Stimulated activated naive CD4-positive, alpha-beta T cell treated with Interleukin-2 at 50 U/mL for 16 hours (primary cell): Measurements from ENCODE around the gene OR56A1.
"Not testable (repeated sequence)": the region's sequence is repeated elsewhere in the genome, so short reads cannot be mapped to it uniquely, and the experiment has no call there.

ENCODE experiments used
- DNase-seq: peaks from one replicate; lab custom pipeline; 2025; lab: John Stamatoyannopoulos, UW

OR56A1 gene, protein sequence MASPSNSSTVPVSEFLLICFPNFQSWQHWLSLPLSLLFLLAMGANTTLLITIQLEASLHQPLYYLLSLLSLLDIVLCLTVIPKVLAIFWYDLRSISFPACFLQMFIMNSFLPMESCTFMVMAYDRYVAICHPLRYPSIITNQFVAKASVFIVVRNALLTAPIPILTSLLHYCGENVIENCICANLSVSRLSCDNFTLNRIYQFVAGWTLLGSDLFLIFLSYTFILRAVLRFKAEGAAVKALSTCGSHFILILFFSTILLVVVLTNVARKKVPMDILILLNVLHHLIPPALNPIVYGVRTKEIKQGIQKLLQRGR

GRCh38 chr11:6030708-6031405 lies at the start of gene OR56A1:
Gene OR56A1, minus strand, starts transcription at chr11:6030758. Its CDS starts 3,066 bp downstream, at chr11:6027692.
- DNase-seq = no peak

- DNase-seq = no peak
Measured at GRCh38 chr11:6079463-6079862, 48.9 kb upstream of the OR56A1 start.

DNA sequence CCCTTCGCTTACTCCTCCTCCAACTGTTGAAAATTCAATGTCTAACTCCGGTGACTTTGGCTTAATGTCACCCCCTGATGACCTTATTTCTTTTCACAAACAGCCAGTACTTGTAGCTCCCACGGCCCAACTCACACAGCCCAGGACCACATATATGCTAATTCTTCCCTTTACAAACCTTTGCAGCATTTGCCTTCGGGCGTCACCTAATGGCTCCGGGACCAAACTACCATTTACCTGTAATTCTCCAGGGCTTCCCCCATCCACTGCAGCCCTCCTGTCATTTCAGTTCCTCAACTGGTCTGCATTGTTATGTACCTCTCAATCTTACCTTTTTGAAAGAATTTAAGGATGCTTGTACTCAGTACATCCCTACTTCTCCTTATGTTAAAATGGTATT lies 47.2 kb upstream of the OR56A1 start:
- no peak for DNase-seq

- not testable (repeated sequence) for DNase-seq
Measured at GRCh38 chr11:6076443-6076842, 45.9 kb upstream of the OR56A1 start.

DNA sequence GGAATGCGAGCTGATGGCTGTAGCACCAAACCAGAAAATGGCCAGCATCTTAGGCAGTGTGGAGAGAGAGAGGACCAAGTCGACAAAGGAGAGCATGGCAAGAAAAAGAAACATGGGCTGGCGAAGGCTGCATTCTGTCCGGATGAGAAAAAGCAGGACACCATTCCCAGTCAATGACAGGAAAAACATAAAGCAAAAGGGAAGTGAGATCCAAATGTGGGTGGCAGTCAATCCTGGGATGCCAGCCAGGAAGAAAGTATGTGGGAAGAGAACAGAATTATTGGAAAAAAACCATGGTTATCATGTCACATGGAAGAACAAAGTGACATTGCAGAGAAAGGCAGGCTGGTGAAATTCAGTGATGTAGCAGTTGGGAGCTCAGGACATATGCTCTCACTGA lies 36.9 kb upstream of the OR56A1 start:
- no peak for DNase-seq

DNA sequence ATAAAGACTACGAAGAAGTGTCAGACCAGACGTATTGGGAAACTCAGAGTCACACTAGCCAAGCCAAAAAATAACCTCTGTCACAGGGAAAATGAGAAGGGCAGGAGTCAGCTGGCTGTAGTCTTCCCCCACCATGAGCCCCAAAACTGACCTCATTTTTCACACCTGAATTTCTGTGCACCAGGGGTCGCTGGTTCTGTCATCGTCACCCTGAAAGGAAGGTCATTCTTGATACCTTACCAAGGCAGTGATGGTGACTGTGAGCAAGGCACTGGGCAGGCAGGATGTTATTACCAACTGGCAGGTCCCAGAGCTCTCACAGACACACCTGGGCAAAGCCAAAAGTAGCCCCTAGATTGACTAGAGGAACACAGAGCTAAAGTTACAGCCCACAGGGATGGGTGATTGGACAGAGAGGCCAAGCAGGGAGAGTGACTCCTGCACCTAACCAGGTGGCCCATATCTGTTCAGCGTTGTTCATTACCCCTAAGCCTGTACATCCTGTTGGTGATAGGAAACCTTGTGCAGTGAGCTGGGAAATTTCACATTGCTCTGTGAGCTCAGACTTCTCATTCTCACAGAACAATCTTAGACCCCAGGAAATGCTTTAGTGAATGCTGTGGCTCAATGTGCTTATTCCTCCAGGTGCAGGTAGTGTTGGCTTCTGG lies 32.3 kb upstream of the OR56A1 start:
- no peak for DNase-seq

GRCh38 chr11:6061475-6061874 lies 30.9 kb upstream of the OR56A1 start:
- no peak for DNase-seq

- no peak for DNase-seq
Measured at GRCh38 chr11:6057452-6057851, 26.9 kb upstream of the OR56A1 start.

- no peak for DNase-seq
Measured at GRCh38 chr11:6055569-6055968, 25.0 kb upstream of the OR56A1 start.

- no peak for DNase-seq
Measured at GRCh38 chr11:6052374-6052773, 21.8 kb upstream of the OR56A1 start.

GRCh38 chr11:6040874-6041273 lies 10.3 kb upstream of the OR56A1 start:
- DNase-seq = no peak

GRCh38 chr11:6027501-6027900 lies 3.1 kb downstream of the OR56A1 start:
- DNase-seq = no peak

GRCh38 chr11:6025056-6025455 lies 5.5 kb downstream of the OR56A1 start:
- DNase-seq = no peak

DNA sequence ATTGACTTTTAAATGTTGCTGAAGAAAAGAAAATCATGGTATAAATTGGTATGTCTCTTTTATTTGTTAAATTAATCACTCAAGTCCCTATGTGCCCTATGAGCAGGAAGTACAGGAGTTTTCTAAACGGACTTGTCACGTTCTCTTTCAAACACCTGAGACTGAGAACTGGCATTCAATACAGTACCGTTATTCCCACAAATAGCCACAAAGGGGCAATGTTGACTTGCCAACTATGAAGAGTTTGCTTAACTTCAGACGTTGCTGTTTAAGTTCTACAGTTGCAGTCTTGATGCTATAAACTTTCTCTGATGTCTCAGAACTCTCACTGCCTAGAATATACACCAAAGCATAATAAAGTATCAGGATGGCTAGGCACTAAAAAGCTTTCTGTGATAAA lies 7.6 kb downstream of the OR56A1 start:
- DNase-seq = no peak

- DNase-seq = no peak
Measured at GRCh38 chr11:6013042-6013441, 17.5 kb downstream of the OR56A1 start.

- no peak for DNase-seq
Measured at GRCh38 chr11:6012035-6012668, 18.4 kb downstream of the OR56A1 start.

GRCh38 chr11:6006846-6007245 lies 23.7 kb downstream of the OR56A1 start, which contains the start of gene OR56A4:
Gene OR56A4, minus strand, starts transcription at chr11:6006946. Its CDS starts 3,954 bp downstream, at chr11:6002992.
- no peak for DNase-seq

GRCh38 chr11:6006395-6006794 lies 24.2 kb downstream of the OR56A1 start:
- no peak for DNase-seq

DNA sequence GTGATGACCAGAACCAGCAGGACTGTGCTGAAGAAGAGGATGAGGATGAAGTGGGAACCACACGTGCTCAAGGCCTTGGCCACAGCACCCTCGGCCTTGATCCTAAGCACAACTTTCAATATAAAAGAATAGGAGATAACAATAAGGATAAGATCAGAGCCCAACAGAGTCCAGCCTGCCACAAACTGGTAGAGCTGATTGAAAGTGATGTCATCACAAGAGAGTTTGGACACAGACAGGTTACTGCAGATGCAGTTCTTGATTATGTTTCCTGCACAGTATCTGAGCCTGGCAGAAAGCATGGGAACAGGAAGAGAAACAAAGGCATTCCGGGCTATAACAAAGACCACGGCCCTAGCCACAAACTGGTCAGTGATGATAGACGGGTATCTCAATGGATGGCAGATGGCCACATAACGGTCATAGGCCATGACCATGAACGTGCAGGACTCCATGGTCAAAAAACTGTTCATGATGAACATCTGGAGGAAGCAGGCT lies 28.3 kb downstream of the OR56A1 start:
- DNase-seq = no peak

- no peak for DNase-seq
Measured at GRCh38 chr11:5994791-5995190, 35.8 kb downstream of the OR56A1 start.

DNA sequence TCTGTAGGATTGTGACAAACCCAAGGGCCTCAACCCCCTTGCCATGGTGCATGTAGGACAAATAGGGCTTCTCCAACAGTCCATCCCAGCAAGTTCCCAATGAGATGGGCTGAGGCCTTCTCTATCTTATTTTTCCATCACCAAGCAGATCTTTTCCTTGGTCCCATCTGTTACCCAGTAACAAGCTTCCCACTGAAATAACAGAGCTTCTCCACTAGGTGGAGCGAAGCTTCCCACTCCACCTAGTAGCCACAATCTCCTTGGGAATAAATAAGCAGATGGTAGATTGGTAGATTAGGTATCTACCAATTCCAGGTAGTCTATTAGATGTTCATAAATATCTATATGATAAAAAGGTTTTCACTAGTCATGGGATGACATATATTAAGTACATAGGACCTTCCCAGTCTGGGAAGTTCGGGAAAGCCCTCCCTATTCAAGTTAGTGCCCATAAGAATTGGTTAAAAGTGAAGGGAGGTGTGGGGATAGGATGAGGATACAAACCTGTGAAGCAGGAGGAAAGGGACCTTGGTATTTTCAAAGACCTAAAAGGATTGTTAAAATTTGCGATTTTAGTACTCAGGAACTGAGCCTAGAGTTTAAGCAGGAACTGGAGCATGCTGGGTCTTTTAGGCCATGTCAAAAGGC lies 37.8 kb downstream of the OR56A1 start:
- DNase-seq = no peak

GRCh38 chr11:5992150-5992549 lies 38.4 kb downstream of the OR56A1 start:
- no peak for DNase-seq
